LNCaP clone FGC (cell line): Measurements from ENCODE around the gene P2RX4.
"Not testable (repeated sequence)": the region's sequence is repeated elsewhere in the genome, so short reads cannot be mapped to it uniquely, and the experiment has no call there.

Source experiments
- DNase-seq: peaks from one replicate; pipeline ENCODE4 v3.0.0-alpha.2; 2011; ENCODE audit warnings: low read depth
- H3K4me3 ChIP-seq: 2 replicates; pipeline ENCODE4 v1.5.1; 2011; ENCODE audit warnings: mild to moderate bottlenecking, low read depth, low read length, control low read depth
- TF ChIP-seq, protein P1 (sequence below): IDR thresholded peaks from 2 replicates; pipeline ENCODE4 v1.5.1; 2012; ENCODE audit warnings: mild to moderate bottlenecking; ENCODE audit not compliant: control insufficient read depth, insufficient read depth; ENCODE audit errors: extremely low read depth

P2RX4 gene

DNA sequence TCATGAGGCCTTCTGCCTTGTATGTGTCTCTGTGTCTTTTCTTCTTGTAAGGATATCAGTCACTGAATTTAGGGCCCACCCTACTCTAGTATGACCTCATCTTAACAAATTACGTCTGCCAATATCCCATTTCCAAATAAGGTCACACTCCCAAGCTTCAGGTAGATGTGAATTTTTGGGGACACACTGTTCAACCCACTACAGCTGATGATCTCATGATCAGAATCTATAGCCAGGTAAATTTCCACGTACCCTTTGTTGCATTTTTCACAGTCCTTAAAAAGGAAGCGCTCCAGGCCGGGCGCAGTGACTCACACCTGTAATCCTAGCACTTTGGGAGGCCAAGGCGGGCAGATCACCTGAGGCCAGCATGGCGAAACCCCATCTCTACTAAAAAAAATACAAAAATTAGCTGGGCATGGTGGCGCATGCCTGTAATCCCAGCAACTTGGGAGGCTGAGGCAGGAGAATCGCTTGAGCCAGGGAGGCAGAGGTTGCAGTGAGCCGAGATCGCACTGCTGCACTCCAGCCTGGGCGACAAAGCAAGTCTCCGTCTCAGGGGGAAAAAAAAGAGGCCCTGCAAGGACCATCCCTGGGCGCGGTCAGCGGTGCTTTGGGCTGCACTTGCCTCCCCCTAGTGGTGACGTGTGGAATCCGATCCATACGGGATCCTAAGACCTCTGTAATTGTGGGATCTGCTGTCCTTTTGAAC, 20.1 kb downstream of the P2RX4 start:
- H3K4me3 ChIP-seq, DNase-seq: not testable (repeated sequence)

DNA sequence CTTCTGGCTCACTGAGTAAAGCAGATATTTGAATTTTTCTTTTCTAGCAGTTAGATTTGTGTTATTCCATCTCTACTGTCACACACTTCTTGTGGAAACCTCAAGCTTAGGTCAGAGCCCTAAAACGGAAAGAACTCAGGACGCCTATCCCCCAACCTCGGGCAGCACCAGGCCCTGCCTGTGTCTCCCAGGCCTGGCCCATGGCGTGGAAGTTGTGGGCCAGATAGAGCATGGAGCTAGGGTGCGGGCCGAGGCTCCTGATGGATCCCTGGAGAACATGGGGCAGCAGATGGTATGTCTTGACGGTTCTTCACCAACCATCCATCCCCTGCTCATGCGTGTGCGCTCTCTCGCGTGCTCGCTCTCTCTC, 20.6 kb downstream of the P2RX4 start:
- no peak for DNase-seq
- H3K4me3 ChIP-seq: no peak overlapping the region
- TF ChIP-seq, protein P1, sequence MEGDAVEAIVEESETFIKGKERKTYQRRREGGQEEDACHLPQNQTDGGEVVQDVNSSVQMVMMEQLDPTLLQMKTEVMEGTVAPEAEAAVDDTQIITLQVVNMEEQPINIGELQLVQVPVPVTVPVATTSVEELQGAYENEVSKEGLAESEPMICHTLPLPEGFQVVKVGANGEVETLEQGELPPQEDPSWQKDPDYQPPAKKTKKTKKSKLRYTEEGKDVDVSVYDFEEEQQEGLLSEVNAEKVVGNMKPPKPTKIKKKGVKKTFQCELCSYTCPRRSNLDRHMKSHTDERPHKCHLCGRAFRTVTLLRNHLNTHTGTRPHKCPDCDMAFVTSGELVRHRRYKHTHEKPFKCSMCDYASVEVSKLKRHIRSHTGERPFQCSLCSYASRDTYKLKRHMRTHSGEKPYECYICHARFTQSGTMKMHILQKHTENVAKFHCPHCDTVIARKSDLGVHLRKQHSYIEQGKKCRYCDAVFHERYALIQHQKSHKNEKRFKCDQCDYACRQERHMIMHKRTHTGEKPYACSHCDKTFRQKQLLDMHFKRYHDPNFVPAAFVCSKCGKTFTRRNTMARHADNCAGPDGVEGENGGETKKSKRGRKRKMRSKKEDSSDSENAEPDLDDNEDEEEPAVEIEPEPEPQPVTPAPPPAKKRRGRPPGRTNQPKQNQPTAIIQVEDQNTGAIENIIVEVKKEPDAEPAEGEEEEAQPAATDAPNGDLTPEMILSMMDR: no peak

More for the DNA sequence above, 20.1 kb downstream of the P2RX4 start:
- TF ChIP-seq, protein P1: peak; percentile 53

DNA sequence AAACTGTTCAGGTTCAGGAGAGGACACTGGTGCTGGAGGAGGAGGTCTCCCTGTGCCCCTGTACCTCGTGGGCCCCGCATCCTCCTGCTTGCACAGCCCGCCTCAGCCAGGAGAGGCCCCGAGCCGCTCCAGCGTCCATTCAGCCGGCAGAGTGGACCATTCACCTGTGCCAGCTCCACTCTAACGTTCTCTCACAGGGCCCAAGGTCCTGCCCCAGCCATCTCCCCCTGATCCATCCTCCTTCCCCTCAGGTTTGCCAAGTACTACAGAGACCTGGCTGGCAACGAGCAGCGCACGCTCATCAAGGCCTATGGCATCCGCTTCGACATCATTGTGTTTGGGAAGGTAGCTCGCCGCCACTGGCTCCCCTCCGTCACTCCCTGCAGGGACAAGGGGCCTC, 22.2 kb downstream of the P2RX4 start:
- no peak overlapping the region for H3K4me3 ChIP-seq
- TF ChIP-seq, protein P1: no peak
- DNase-seq: no peak

DNA sequence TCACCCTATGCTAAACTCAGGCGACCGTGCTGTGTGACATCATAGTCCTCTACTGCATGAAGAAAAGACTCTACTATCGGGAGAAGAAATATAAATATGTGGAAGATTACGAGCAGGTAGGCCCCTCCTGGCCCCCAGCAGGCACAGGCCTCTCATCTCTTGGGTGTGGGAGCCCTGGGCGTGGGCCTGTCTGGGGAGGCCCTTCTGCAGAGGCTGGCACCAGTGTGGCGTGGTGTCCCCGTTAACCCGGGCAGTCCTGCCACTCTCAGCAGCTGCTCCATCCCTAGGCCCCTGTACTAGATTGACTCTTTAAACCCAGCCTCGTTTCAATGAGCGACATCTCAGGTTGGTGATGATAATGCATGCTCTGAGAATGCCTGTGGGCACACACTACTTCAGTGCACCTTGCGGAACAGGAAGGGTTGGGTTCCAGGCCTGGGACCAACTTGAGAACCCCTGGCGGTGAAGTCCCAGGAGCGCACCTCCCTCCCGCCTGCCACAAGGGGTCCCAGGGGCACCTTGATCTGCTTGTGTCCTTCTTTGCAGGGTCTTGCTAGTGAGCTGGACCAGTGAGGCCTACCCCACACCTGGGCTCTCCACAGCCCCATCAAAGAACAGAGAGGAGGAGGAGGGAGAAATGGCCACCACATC, 23.2 kb downstream of the P2RX4 start:
- no peak for DNase-seq
- TF ChIP-seq, protein P1: no peak
- H3K4me3 ChIP-seq: no peak overlapping the region

DNA sequence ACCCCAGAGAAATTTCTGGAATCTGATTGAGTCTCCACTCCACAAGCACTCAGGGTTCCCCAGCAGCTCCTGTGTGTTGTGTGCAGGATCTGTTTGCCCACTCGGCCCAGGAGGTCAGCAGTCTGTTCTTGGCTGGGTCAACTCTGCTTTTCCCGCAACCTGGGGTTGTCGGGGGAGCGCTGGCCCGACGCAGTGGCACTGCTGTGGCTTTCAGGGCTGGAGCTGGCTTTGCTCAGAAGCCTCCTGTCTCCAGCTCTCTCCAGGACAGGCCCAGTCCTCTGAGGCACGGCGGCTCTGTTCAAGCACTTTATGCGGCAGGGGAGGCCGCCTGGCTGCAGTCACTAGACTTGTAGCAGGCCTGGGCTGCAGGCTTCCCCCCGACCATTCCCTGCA, 23.7 kb downstream of the P2RX4 start:
- no peak for DNase-seq
- TF ChIP-seq, protein P1: no peak
- H3K4me3 ChIP-seq: no peak overlapping the region

DNA sequence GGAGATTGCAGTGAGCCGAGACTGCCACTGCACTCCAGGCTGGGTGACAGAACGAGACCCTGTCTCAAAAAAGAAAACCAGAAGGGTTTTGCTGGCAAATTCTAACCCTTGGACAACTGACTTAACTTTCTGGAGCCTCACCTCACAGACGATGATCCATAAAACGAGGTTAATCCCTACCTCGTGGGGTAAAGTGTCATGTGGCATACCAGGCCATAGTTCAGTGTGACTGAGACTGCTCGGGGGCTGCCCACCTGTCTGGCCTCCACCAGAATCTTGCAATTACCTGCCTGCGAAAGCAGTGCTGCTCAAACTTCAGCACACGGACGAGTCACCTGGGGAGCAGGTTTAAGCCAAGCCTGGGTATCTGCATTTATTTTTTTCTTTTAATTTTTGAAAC, 26.8 kb downstream of the P2RX4 start:
- TF ChIP-seq, protein P1: no peak
- no peak overlapping the region for H3K4me3 ChIP-seq
- DNase-seq: no peak
